ENCODE measurements around the gene AREG. TPM values are rescaled to one million over a fixed set of nuclear protein-coding genes. Genes with fewer than 3 reads are reported as not detected.

The AREG gene
- total RNA-seq, 2 experiments from 2014 or later: not detected

DNA sequence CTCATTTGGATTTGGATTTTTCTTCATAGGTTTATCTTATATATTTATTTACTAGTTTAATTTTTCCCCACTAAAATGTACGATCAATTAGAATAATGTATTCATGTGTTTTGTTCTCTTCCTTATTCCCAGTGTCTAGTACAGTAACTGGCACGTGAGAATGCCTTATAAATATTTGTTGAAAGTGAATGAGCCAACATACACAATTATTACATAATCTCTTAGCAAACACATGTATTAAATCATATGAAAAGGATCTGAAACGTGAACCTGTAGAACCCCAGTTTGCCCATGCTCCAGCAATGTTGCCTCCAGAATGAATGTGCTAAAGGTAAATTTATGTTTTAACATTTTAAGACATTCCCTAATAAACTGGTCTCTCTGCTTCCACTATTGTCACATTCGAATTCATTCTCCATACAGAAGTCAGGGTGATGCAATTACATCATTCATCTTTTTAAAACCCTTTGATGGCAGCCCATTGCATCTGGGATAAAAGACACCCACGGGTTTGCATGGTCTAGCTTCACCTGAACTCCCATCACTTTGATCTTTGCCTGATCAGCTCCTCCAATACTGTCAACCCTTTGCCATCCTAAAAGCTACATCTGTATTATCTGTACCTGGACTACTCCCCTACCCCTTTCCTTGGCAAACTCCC, 30.7 kb upstream of the AREG start:
- CTCF ChIA-PET: interaction anchor here (0.7 kb wide), 1 partner anchor 9 kb away, joined by 3 read pairs; no protein-coding TSS in a partner anchor
- H3K27me3 Mint-ChIP-seq (ENCODE audit: low read depth): peaks cover 6% of the 10 kb centered on the region

GRCh38 chr4:74415602-74416300, 29.2 kb upstream of the AREG start:
- H3K27ac Mint-ChIP-seq: no peak overlapping the region
- H3K4me3 Mint-ChIP-seq: no peak overlapping the region
- POLR2A ChIA-PET: no interaction called here
- H3K36me3 Mint-ChIP-seq (ENCODE audit: low read depth): no peaks in the 10 kb centered on the region
- peaks cover 5% of the 10 kb centered on the region for H3K27me3 Mint-ChIP-seq (ENCODE audit: low read depth)
- no peaks in the 10 kb centered on the region for H3K4me1 Mint-ChIP-seq (ENCODE audit: low read depth)
- H3K9me3 Mint-ChIP-seq (ENCODE audit: insufficient read depth): no peaks in the 10 kb centered on the region
- DNase-seq (no peak), ATAC-seq (no peak)
- CTCF ChIA-PET: no interaction called here

More for the DNA sequence above, 30.7 kb upstream of the AREG start:
- no peak for DNase-seq
- ATAC-seq: no peak
- H3K4me1 Mint-ChIP-seq (ENCODE audit: low read depth): no peaks in the 10 kb centered on the region
- H3K4me3 Mint-ChIP-seq: no peak overlapping the region
- H3K9me3 Mint-ChIP-seq (ENCODE audit: insufficient read depth): no peaks in the 10 kb centered on the region
- POLR2A ChIA-PET: no interaction called here
- no peaks in the 10 kb centered on the region for H3K36me3 Mint-ChIP-seq (ENCODE audit: low read depth)
- H3K27ac Mint-ChIP-seq: no peak overlapping the region

DNA sequence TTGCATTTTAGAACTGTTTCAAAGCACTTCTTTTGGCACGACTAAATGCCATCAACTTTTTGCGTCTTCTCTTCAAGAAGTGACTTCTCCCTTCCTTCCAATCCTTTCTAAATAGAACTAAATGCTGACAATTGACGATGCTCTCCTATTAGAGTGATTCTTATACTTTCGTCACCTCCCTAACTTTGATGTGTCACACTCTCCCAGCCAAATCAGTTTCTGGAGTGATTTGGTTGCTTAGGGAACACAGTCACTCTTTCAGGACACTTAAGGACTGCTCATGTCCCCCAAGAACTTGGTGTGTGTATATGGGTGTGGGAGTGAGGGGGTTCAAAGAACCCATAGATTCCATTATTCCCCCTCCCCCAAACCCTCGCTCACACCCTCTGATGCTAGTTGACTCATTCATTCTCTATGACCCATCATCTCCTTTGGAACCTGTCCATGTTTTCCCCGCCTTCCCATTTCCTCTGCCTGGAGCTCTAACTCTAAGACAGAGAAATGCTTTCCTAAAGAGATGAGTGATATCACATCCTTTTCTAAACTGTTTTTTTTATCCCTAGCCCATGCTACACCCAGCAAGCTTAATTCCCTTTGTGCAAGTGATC, 26.8 kb upstream of the AREG start:
- no peaks in the 10 kb centered on the region for H3K4me1 Mint-ChIP-seq (ENCODE audit: low read depth)
- peaks cover 4% of the 10 kb centered on the region for H3K27me3 Mint-ChIP-seq (ENCODE audit: low read depth)
- no peak overlapping the region for H3K4me3 Mint-ChIP-seq
- no peak for ATAC-seq
- no peaks in the 10 kb centered on the region for H3K36me3 Mint-ChIP-seq (ENCODE audit: low read depth)
- H3K9me3 Mint-ChIP-seq (ENCODE audit: insufficient read depth): no peaks in the 10 kb centered on the region
- no peak overlapping the region for H3K27ac Mint-ChIP-seq
- ChIA-PET POLR2A (no interaction called here), CTCF (no interaction called here)
- DNase-seq: no peak

DNA sequence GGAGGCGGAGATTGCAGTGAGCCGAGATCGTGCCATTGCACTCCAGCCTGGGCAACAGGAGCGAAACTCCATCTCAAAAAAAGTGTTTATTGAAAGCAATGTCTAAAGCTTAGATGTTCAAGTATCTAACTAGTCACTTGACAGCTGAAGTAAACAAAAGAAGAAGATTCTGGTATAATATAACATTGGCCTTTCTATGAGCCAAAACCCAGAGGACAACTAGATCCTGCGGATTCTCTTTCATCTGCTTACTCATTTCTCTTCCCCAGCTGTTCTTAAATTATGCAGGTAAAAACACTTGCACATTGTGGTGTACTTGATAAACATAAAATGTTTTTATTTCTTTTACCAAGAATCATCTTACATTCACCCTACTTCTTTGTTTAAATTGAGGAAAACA, 24.1 kb upstream of the AREG start:
- H3K9me3 Mint-ChIP-seq (ENCODE audit: insufficient read depth): no peaks in the 10 kb centered on the region
- H3K36me3 Mint-ChIP-seq (ENCODE audit: low read depth): no peaks in the 10 kb centered on the region
- ChIA-PET POLR2A (no interaction called here), CTCF (no interaction called here)
- DNase-seq: no peak
- H3K27ac Mint-ChIP-seq: no peak overlapping the region
- H3K4me1 Mint-ChIP-seq (ENCODE audit: low read depth): no peaks in the 10 kb centered on the region
- ATAC-seq: no peak
- H3K4me3 Mint-ChIP-seq: no peak overlapping the region
- peaks cover 1% of the 10 kb centered on the region for H3K27me3 Mint-ChIP-seq (ENCODE audit: low read depth)

DNA sequence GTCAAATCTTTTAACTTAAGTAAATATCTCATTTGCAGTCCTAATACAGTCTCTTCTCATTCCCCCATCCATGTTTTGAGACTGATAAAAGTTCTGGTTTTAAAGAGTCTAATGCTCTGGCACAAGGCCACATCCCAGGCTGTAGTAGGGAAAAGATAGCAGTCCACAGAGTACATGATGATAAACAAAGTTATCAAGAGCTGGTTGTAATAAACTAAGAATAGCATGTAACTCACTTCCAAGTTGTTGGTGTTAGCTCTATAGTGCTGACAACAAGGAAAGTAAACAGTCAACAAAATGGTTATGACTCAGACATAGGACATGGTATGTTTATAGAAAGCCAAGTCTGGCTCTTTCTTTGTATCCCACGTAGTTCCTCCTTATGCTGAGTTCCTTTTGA, 21.8 kb upstream of the AREG start:
- no peak for DNase-seq
- Mint-ChIP-seq H3K27ac (no peak overlapping the region), H3K4me3 (no peak overlapping the region), H3K27me3 (ENCODE audit: low read depth) (no peaks in the 10 kb centered on the region), H3K36me3 (ENCODE audit: low read depth) (no peaks in the 10 kb centered on the region), H3K9me3 (ENCODE audit: insufficient read depth) (no peaks in the 10 kb centered on the region), H3K4me1 (ENCODE audit: low read depth) (no peaks in the 10 kb centered on the region)
- no peak for ATAC-seq
- CTCF ChIA-PET: no interaction called here
- POLR2A ChIA-PET: no interaction called here

DNA sequence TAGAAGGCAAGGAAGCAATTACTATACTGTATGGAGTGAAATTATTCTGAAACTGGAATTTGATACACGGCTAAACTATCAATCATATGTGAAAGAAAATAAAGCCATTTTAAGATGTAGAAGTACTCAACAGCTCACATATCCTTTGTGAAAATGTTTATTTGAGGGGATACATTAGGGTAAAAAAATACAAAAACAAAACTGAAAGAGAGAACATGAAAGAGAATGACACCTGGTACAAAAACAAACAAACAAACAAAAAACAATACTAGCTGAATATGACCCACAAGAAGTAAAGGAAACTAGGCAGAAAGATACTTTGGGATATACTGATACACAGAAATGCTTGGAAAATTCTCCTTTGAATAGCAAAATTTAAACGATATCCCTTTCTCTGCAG, 20.8 kb upstream of the AREG start:
- H3K27ac Mint-ChIP-seq: no peak overlapping the region
- no peak for DNase-seq
- ATAC-seq: no peak
- ChIA-PET CTCF (no interaction called here), POLR2A (no interaction called here)
- H3K36me3 Mint-ChIP-seq (ENCODE audit: low read depth): no peaks in the 10 kb centered on the region
- H3K4me3 Mint-ChIP-seq: no peak overlapping the region
- no peaks in the 10 kb centered on the region for H3K4me1 Mint-ChIP-seq (ENCODE audit: low read depth)
- H3K27me3 Mint-ChIP-seq (ENCODE audit: low read depth): peaks cover 6% of the 10 kb centered on the region
- H3K9me3 Mint-ChIP-seq (ENCODE audit: insufficient read depth): no peaks in the 10 kb centered on the region

DNA sequence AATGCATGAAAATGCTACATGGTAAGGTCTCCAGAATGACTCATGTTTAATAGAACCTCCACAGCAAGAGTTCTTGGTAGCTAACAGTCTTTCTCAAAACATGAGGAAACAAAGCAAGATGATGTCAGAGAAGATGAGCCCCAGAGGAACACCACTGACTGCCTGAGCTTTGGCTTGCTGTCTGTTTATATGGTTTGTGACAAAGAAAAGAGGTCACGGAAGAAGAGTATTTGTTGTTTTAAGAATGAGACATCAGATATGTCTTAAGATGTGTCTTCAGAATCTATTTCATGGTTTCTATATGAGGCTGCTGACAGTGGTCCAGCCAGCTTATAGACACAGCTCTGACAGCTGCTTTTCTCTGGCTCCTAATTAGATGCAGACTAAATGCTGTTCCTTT, 18.8 kb upstream of the AREG start:
- peaks cover 7% of the 10 kb centered on the region for H3K27me3 Mint-ChIP-seq (ENCODE audit: low read depth)
- DNase-seq: no peak
- H3K4me3 Mint-ChIP-seq: no peak overlapping the region
- no peaks in the 10 kb centered on the region for H3K4me1 Mint-ChIP-seq (ENCODE audit: low read depth)
- no peaks in the 10 kb centered on the region for H3K9me3 Mint-ChIP-seq (ENCODE audit: insufficient read depth)
- ChIA-PET POLR2A (no interaction called here), CTCF (interaction anchor here (1.0 to 1.5 kb wide), 2 partner anchors 16 to 106 kb away, joined by 4 to 5 read pairs; no protein-coding TSS in a partner anchor)
- no peaks in the 10 kb centered on the region for H3K36me3 Mint-ChIP-seq (ENCODE audit: low read depth)
- H3K27ac Mint-ChIP-seq: no peak overlapping the region
- ATAC-seq: no peak

DNA sequence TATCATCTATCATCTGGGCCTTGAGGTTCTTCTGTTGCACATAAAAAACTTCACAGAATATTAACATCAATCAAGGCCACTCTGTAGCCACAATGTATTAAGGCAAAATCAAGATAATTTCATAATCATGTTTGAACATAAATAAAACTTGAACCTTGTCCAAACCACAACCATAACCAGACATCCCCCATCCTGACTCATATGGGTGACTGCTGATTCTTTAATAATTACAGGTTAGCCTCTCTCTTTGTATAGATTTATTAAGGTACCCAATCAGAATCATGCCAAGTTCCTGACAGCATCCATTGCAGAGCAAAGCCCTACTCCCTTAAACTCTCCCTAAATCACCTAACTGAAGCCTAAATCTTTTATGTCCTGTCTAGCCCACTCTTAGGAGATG, 16.7 kb upstream of the AREG start:
- ChIA-PET POLR2A (no interaction called here), CTCF (interaction anchor here (1.0 kb wide), 1 partner anchor 17 kb away, joined by 3 read pairs; the partner anchor contains the start of gene AREG)
- ATAC-seq (no peak), DNase-seq (no peak)
- peaks cover 7% of the 10 kb centered on the region for H3K27me3 Mint-ChIP-seq (ENCODE audit: low read depth)
- H3K9me3 Mint-ChIP-seq (ENCODE audit: insufficient read depth): no peaks in the 10 kb centered on the region
- H3K4me3 Mint-ChIP-seq: no peak overlapping the region
- H3K4me1 Mint-ChIP-seq (ENCODE audit: low read depth): no peaks in the 10 kb centered on the region
- H3K36me3 Mint-ChIP-seq (ENCODE audit: low read depth): no peaks in the 10 kb centered on the region
- no peak overlapping the region for H3K27ac Mint-ChIP-seq

DNA sequence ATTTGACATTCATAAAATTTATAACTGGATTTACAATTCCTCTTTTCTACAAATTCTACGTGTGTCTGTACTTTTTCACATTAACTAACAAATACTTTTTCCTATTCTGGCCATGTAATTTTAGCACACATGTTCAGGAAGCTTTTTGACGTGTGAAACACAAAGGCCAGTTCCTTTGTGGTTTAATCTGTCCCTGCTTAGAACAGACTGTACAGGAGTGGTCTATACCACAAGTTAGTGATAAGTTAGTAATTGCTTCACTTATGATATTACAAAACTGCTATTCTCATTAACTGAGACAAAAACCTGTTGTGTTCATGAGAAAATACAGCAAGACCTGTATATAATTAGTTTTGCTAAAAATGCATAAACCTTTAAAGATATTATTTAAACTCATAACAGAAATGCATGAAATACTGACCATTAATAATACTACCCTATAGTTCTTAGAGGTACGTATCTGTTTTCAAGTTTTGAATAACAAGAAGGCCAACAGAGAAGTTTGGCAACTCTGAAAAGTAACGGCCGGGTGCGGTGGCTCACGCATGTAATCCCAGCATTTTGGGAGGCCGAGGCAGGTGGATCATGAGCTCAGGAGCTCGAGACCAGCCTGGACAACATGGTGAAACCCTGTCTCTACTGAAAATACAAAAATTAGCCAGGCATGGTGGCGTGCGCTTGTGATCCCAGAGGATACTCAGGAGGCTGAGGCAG, 13.7 kb upstream of the AREG start:
- no peaks in the 10 kb centered on the region for H3K36me3 Mint-ChIP-seq (ENCODE audit: low read depth)
- POLR2A ChIA-PET: no interaction called here
- H3K4me3 Mint-ChIP-seq: no peak overlapping the region
- H3K27me3 Mint-ChIP-seq (ENCODE audit: low read depth): peaks cover 7% of the 10 kb centered on the region
- DNase-seq (no peak), ATAC-seq (no peak)
- no peak overlapping the region for H3K27ac Mint-ChIP-seq
- CTCF ChIA-PET: no interaction called here
- no peaks in the 10 kb centered on the region for H3K4me1 Mint-ChIP-seq (ENCODE audit: low read depth)
- no peaks in the 10 kb centered on the region for H3K9me3 Mint-ChIP-seq (ENCODE audit: insufficient read depth)

DNA sequence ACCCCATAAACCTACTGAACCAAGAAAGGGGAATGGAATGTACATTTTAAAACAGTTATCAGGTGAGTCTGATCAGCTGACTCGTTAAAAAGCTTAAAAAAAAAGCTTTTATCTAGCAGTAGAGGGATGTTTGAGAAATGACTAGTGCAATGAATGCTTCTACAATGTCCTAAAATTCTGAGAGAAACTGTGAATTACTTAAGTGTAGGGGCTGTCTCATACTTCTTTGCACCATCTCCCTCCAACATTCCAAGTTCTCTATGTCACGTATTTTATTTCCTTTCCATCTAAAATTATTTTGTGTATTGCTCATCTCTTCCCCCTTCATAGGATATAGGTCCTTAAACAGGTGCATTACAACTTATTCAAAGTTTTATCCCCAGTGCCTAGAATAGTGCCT, 11.9 kb upstream of the AREG start:
- no peak overlapping the region for H3K27ac Mint-ChIP-seq
- no peak for ATAC-seq
- POLR2A ChIA-PET: no interaction called here
- H3K27me3 Mint-ChIP-seq (ENCODE audit: low read depth): peaks cover 7% of the 10 kb centered on the region
- no peak overlapping the region for H3K4me3 Mint-ChIP-seq
- no peaks in the 10 kb centered on the region for H3K36me3 Mint-ChIP-seq (ENCODE audit: low read depth)
- no peak for DNase-seq
- H3K4me1 Mint-ChIP-seq (ENCODE audit: low read depth): no peaks in the 10 kb centered on the region
- CTCF ChIA-PET: no interaction called here
- H3K9me3 Mint-ChIP-seq (ENCODE audit: insufficient read depth): no peaks in the 10 kb centered on the region

DNA sequence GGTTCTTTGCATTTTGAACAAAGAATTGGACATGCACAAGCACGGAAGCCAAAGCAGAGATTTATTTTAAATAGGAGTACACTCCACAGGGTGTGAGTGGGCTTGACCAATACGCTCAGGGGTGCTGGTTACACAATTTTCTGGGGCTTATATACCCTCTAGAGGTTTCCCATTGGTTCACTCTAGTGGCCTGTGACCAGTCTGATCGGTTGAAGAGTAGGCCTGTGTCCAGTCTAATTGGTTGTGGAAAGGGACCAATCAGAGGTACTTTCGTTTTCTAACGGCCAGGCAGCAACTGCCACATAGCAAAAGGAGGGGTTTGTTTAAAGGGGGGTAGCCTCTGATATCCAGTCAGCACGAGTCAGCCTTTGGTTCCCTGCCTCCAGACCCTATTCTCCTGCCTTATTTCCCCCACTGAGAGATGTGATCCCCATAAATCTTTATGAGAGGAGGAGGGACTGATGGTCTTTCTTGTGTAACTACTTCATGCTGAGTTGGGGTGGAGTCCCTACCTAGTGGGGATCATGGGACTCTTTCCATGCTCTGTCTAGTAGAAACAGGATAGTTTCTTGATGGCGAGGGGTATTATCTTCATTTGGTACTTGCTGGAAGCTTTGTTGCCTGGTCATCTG, 11.3 kb upstream of the AREG start:
- Mint-ChIP-seq H3K36me3 (ENCODE audit: low read depth) (no peaks in the 10 kb centered on the region), H3K4me1 (ENCODE audit: low read depth) (no peaks in the 10 kb centered on the region), H3K4me3 (no peak overlapping the region), H3K9me3 (ENCODE audit: insufficient read depth) (no peaks in the 10 kb centered on the region), H3K27me3 (ENCODE audit: low read depth) (peaks cover 4% of the 10 kb centered on the region), H3K27ac (no peak overlapping the region)
- CTCF ChIA-PET: no interaction called here
- POLR2A ChIA-PET: no interaction called here
- ATAC-seq (no peak), DNase-seq (no peak)

- Mint-ChIP-seq H3K4me1 (ENCODE audit: low read depth) (no peaks in the 10 kb centered on the region), H3K9me3 (ENCODE audit: insufficient read depth) (no peaks in the 10 kb centered on the region), H3K27ac (no peak overlapping the region), H3K4me3 (no peak overlapping the region), H3K27me3 (ENCODE audit: low read depth) (no peaks in the 10 kb centered on the region), H3K36me3 (ENCODE audit: low read depth) (no peaks in the 10 kb centered on the region)
- no peak for ATAC-seq
- ChIA-PET CTCF (interaction anchor here (1.0 to 1.8 kb wide), 2 partner anchors 10 to 98 kb away, joined by 3 to 8 read pairs; partner anchors contain the start of gene AREG), POLR2A (no interaction called here)
- DNase-seq: no peak
Observed at GRCh38 chr4:74435296-74435695, 9.6 kb upstream of the AREG start.
